A549 (cell line): ENCODE data around the gene AQP6. TPM values are rescaled to one million over a fixed set of nuclear protein-coding genes. Genes with fewer than 3 reads are reported as not detected.

Experiments
- ATAC-seq, 2 experiments: fragments of 200-7000 bp in 1 of 2; fragments of >200 bp in 1 of 2; cut with Nextera tagmentation in 1 of 2; cut with Tn5 transposase in 1 of 2; 3 replicates each; pipeline versions ENCODE4 v1.8.0 to v1.9.1; 2018 to 2020; ENCODE audit warnings: mild to moderate bottlenecking in 1 of 2, moderate library complexity in 1 of 2
- CTCF ChIA-PET: fragments of 300-600 bp; sonication (Branson Sonifier 250); formaldehyde crosslinking; extraction: SDS; loops from one replicate; lab custom pipeline; 2021; ENCODE audit warnings: antibody characterized with exemption, inconsistent platforms; lab: Yijun Ruan, JAX
- POLR2A ChIA-PET: fragments of 350-600 bp; formaldehyde crosslinking; extraction: SDS; loops from one replicate; lab custom pipeline; 2021; ENCODE audit warnings: antibody characterized with exemption, inconsistent platforms; lab: Yijun Ruan, JAX
- DNase-seq, 2 experiments: peaks; one replicate each; pipeline versions ENCODE4 v3.0.0 to v3.0.0-alpha.2; 2011 to 2016; ENCODE audit warnings: low read depth in 1 of 2, low spot score in 1 of 2
- FAIRE-seq: peaks from 2 replicates; lab custom pipeline; 2011; peaks lifted over from hg19 to GRCh38; lab: Jason Lieb, UNC
- H3K27ac ChIP-seq, 2 experiments: fragments of >200 bp; sonication (Bioruptor Twin); formaldehyde crosslinking; 3 replicates each; pipeline ENCODE4 v1.5.1; 2016 to 2017
- H3K4me1 ChIP-seq: fragments of >200 bp; sonication (Bioruptor Twin); formaldehyde crosslinking; 3 replicates; pipeline ENCODE4 v1.6.1; 2016
- H3K4me2 ChIP-seq: fragments of >200 bp; sonication (Bioruptor Twin); formaldehyde crosslinking; 3 replicates; pipeline ENCODE4 v1.6.1; 2016
- H3K4me3 ChIP-seq: fragments of >200 bp; sonication (Bioruptor Twin); formaldehyde crosslinking; 3 replicates; pipeline ENCODE4 v1.5.1; 2016
- H3K9me3 ChIP-seq: fragments of >200 bp; sonication (Bioruptor Twin); formaldehyde crosslinking; 3 replicates; pipeline ENCODE4 v1.6.1; 2016
- CBX2 ChIP-seq: fragments of 200-600 bp; sonication (generic); IDR thresholded peaks from 2 replicates; pipeline ENCODE4 v1.6.1; 2016; ENCODE audit warnings: low read depth, mild to moderate bottlenecking, borderline replicate concordance
- CEBPB ChIP-seq, 2 experiments: fragments of >200 bp in 1 of 2; sonication (Bioruptor Twin) in 1 of 2; formaldehyde crosslinking in 1 of 2; IDR thresholded peaks; 2 replicates each; pipeline ENCODE4 v1.6.1; 2012 to 2016
- EHMT2 ChIP-seq: fragments of 200-600 bp; sonication (generic); IDR thresholded peaks from 2 replicates; pipeline ENCODE4 v1.6.1; 2016; ENCODE audit warnings: antibody characterized with exemption, low read depth, mild to moderate bottlenecking, moderate library complexity
- ESRRA ChIP-seq: fragments of 150-350 bp; IDR thresholded peaks from 2 replicates; pipeline ENCODE4 v1.6.1; 2014; ENCODE audit warnings: mild to moderate bottlenecking, low read length, borderline replicate concordance
- FOSB ChIP-seq: fragments of 250-450 bp; sonication (Bioruptor Pico); IDR thresholded peaks from 2 replicates; pipeline ENCODE4 v1.5.0; 2020; ENCODE audit warnings: mild to moderate bottlenecking, moderate library complexity
- FOSL2 ChIP-seq, 2 experiments: fragments of 450-650 bp in 1 of 2; fragments of >200 bp in 1 of 2; sonication (Bioruptor Twin) in 1 of 2; formaldehyde crosslinking; IDR thresholded peaks; 2 replicates each; pipeline versions ENCODE4 v1.5.0 to v1.6.1; 2016 to 2020; ENCODE audit warnings: mild to moderate bottlenecking in 1 of 2, moderate library complexity in 1 of 2
- GATA3 ChIP-seq: IDR thresholded peaks from 2 replicates; pipeline ENCODE4 v1.6.1; 2012; ENCODE audit warnings: borderline replicate concordance
- HOXB5 ChIP-seq: fragments of 250-450 bp; sonication (Bioruptor Pico); IDR thresholded peaks from 2 replicates; pipeline ENCODE4 v1.5.0; 2020; ENCODE audit warnings: mild to moderate bottlenecking, moderate library complexity
- JUN ChIP-seq, 2 experiments: fragments of >200 bp; sonication (Bioruptor Twin); formaldehyde crosslinking; IDR thresholded peaks; 2 replicates in 1 of 2; 3 replicates in 1 of 2; pipeline ENCODE4 v1.6.1; 2016 to 2017
- JUNB ChIP-seq: fragments of >200 bp; sonication (Bioruptor Twin); formaldehyde crosslinking; IDR thresholded peaks from 2 replicates; pipeline ENCODE4 v1.6.1; 2016
- MYC ChIP-seq: IDR thresholded peaks from 2 replicates; pipeline ENCODE4 v1.6.1; 2012; ENCODE audit warnings: mild to moderate bottlenecking, inconsistent platforms, low read length, improper control_type of control experiment, borderline replicate concordance
- PHF8 ChIP-seq: fragments of 200-600 bp; sonication (generic); IDR thresholded peaks from 2 replicates; pipeline ENCODE4 v1.6.1; 2016; ENCODE audit warnings: low read depth, mild to moderate bottlenecking, antibody characterized with exemption, moderate library complexity, borderline replicate concordance
- POLR2A ChIP-seq: IDR thresholded peaks from 2 replicates; pipeline ENCODE4 v1.6.1; 2012; ENCODE audit warnings: mild to moderate bottlenecking, low read length
- POLR2AphosphoS2 ChIP-seq: conservative IDR thresholded peaks from 2 replicates; pipeline ENCODE4 v1.6.1; 2012; ENCODE audit warnings: low read length, improper control_type of control experiment, inconsistent platforms
- RCOR1 ChIP-seq: fragments of 150-350 bp; IDR thresholded peaks from 2 replicates; pipeline ENCODE4 v1.6.1; 2014; ENCODE audit warnings: antibody characterized with exemption, low read length, low read depth
- RFX5 ChIP-seq: fragments of 450-650 bp; IDR thresholded peaks from 2 replicates; pipeline ENCODE4 v1.7.1; 2014; ENCODE audit warnings: antibody characterized with exemption, mild to moderate bottlenecking, moderate library complexity
- SMC3 ChIP-seq: fragments of >200 bp; sonication (Bioruptor Twin); formaldehyde crosslinking; IDR thresholded peaks from 3 replicates; pipeline ENCODE4 v1.6.1; 2018; ENCODE audit warnings: inconsistent platforms
- ZNF302 ChIP-seq: fragments of 250-450 bp; sonication (Bioruptor Pico); IDR thresholded peaks from 2 replicates; pipeline ENCODE4 v1.9.0; 2021; ENCODE audit warnings: inconsistent platforms, mild to moderate bottlenecking, moderate library complexity
- WGBS: methylation state at CpG from one replicate; pipeline ENCODE4 v1.1.6; 2017; ENCODE audit errors: missing lambda C conversion rate; 5-methylcytosine and 5-hydroxymethylcytosine counted together
- polyA plus RNA-seq, 4 experiments: library from polyadenylated mRNA; depleted of rRNA in 3 of 4; stranded (reverse); fragments of >200 nt; fragmentation: RNase III in 1 of 4; extraction: RNeasy Plus Mini Kit Qiagen cat#74134 plus additional on column Dnase treatment in 1 of 4; gene quantifications; 2 replicates in 3 of 4; 3 replicates in 1 of 4; pipeline ENCODE4 v1.2.3, GENCODE V29; 2011 to 2017
- TF ChIP-seq, protein P1 (sequence below): fragments of 450-650 bp; IDR thresholded peaks from 2 replicates; pipeline ENCODE4 v1.6.1; 2014; ENCODE audit warnings: antibody characterized with exemption
- TF ChIP-seq, protein P2 (sequence below): IDR thresholded peaks from 2 replicates; pipeline ENCODE4 v1.6.1; 2012
- TF ChIP-seq, protein P3 (sequence below): fragments of 200-600 bp; sonication (generic); IDR thresholded peaks from 2 replicates; pipeline ENCODE4 v1.6.1; 2016; ENCODE audit warnings: antibody characterized with exemption, mild to moderate bottlenecking, moderate library complexity

AQP6 gene
- polyA plus RNA-seq, 2 of the 4 experiments (the other 2 are of a cell fraction), result 0.05 TPM; not detected in 1

DNA sequence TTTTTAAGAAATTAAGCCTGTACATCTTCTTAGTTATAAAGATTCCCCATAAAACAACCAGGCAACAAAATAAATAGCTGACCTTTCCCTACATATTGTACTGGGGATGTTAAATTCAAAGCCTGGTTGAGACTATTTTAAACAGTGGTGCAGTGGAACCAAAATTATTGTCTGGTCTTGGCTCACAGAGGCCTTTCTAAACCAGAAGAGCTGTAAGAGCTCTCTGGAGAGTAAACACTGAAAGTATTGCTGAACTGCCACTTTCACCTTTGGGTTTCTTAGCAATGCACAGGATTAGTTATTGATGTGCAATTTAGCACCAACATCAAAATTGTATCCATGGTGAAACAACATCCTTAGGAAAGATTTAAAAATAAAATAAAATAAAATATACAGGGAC, 31.9 kb downstream of the AQP6 start:
- ATAC-seq (no peak), FAIRE-seq (no peak), DNase-seq (no peak)
- no peak overlapping the region for H3K4me3 ChIP-seq
- TF ChIP-seq JUN (IDR thresholded peaks at IDR 0.05) (no peak), CEBPB (IDR thresholded peaks at IDR 0.05) (no peak), POLR2A (no peak), ESRRA (no peak), ZNF302 (CRISPR knock-in tag) (no peak), SMC3 (no peak)
- TF ChIP-seq, protein P1, sequence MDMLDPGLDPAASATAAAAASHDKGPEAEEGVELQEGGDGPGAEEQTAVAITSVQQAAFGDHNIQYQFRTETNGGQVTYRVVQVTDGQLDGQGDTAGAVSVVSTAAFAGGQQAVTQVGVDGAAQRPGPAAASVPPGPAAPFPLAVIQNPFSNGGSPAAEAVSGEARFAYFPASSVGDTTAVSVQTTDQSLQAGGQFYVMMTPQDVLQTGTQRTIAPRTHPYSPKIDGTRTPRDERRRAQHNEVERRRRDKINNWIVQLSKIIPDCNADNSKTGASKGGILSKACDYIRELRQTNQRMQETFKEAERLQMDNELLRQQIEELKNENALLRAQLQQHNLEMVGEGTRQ, result no peak
- TF ChIP-seq, protein P2, sequence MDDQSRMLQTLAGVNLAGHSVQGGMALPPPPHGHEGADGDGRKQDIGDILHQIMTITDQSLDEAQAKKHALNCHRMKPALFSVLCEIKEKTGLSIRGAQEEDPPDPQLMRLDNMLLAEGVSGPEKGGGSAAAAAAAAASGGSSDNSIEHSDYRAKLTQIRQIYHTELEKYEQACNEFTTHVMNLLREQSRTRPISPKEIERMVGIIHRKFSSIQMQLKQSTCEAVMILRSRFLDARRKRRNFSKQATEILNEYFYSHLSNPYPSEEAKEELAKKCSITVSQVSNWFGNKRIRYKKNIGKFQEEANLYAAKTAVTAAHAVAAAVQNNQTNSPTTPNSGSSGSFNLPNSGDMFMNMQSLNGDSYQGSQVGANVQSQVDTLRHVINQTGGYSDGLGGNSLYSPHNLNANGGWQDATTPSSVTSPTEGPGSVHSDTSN, result no peak
- ChIA-PET CTCF (interaction anchor here (1.2 to 7.3 kb wide), 4 partner anchors 12 to 51 kb away, joined by 4 to 63 read pairs (median 14); no protein-coding TSS in a partner anchor), POLR2A (no interaction called here)
- no peak overlapping the region for H3K4me2 ChIP-seq
- no peaks in the 10 kb centered on the region for H3K9me3 ChIP-seq
- H3K27ac ChIP-seq, result no peak overlapping the region
- H3K4me1 ChIP-seq, result no peaks in the 10 kb centered on the region

GRCh38 chr12:50005175-50005574, 32.4 kb downstream of the AQP6 start:
- CTCF ChIA-PET, result interaction anchor here (0.6 to 7.3 kb wide), 5 partner anchors 23 to 66 kb away, joined by 3 to 63 read pairs (median 12); no protein-coding TSS in a partner anchor
- Histone ChIP-seq H3K9me3 (no peaks in the 10 kb centered on the region), H3K4me1 (no peaks in the 10 kb centered on the region), H3K27ac (no peak overlapping the region), H3K4me2 (no peak overlapping the region), H3K4me3 (no peak overlapping the region)
- FAIRE-seq (no peak), ATAC-seq (no peak), DNase-seq (no peak)
- TF ChIP-seq RCOR1, result no peak
- no peak for TF ChIP-seq FOSL2 (IDR thresholded peaks at IDR 0.05)
- TF ChIP-seq FOSL2 (CRISPR knock-in tag; IDR thresholded peaks at IDR 0.05), result no peak
- TF ChIP-seq POLR2A, result no peak
- TF ChIP-seq MYC, result no peak
- TF ChIP-seq FOSB (CRISPR knock-in tag), result no peak
- TF ChIP-seq JUNB, result no peak
- no peak for TF ChIP-seq CBX2
- TF ChIP-seq RFX5, result no peak
- no peak for TF ChIP-seq PHF8
- WGBS, result 88% methylated on average over 3 of the region's 3 CpGs
- POLR2A ChIA-PET, result no interaction called here

GRCh38 chr12:50006280-50006679, 33.5 kb downstream of the AQP6 start:
- Histone ChIP-seq H3K9me3 (no peaks in the 10 kb centered on the region), H3K27ac (no peak overlapping the region), H3K4me2 (no peak overlapping the region), H3K4me3 (no peak overlapping the region), H3K4me1 (no peaks in the 10 kb centered on the region)
- FAIRE-seq, result no peak
- POLR2A ChIA-PET, result no interaction called here
- WGBS, result 93% methylated on average over 7 of the region's 7 CpGs
- CTCF ChIA-PET, result interaction anchor here (1.0 to 7.3 kb wide), 6 partner anchors 33 to 139 kb away, joined by 3 to 63 read pairs (median 8); no protein-coding TSS in a partner anchor
- no peak for ATAC-seq
- TF ChIP-seq, protein P2, result no peak
- TF ChIP-seq, protein P3, sequence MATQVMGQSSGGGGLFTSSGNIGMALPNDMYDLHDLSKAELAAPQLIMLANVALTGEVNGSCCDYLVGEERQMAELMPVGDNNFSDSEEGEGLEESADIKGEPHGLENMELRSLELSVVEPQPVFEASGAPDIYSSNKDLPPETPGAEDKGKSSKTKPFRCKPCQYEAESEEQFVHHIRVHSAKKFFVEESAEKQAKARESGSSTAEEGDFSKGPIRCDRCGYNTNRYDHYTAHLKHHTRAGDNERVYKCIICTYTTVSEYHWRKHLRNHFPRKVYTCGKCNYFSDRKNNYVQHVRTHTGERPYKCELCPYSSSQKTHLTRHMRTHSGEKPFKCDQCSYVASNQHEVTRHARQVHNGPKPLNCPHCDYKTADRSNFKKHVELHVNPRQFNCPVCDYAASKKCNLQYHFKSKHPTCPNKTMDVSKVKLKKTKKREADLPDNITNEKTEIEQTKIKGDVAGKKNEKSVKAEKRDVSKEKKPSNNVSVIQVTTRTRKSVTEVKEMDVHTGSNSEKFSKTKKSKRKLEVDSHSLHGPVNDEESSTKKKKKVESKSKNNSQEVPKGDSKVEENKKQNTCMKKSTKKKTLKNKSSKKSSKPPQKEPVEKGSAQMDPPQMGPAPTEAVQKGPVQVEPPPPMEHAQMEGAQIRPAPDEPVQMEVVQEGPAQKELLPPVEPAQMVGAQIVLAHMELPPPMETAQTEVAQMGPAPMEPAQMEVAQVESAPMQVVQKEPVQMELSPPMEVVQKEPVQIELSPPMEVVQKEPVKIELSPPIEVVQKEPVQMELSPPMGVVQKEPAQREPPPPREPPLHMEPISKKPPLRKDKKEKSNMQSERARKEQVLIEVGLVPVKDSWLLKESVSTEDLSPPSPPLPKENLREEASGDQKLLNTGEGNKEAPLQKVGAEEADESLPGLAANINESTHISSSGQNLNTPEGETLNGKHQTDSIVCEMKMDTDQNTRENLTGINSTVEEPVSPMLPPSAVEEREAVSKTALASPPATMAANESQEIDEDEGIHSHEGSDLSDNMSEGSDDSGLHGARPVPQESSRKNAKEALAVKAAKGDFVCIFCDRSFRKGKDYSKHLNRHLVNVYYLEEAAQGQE, result no peak
- no peak for TF ChIP-seq CEBPB (IDR thresholded peaks at IDR 0.05)
- TF ChIP-seq HOXB5 (CRISPR knock-in tag), result no peak
- no peak for TF ChIP-seq POLR2AphosphoS2
- no peak for TF ChIP-seq MYC
- TF ChIP-seq EHMT2, result no peak
- no peak for TF ChIP-seq GATA3
- DNase-seq, result no peak
